Suppressor macrophage treated with lipopolysaccharide for 4 hours (primary cell): ENCODE data around the gene FOXC2.

Experiments used
- DNase-seq: peaks from one replicate; pipeline ENCODE4 v3.0.0-alpha.2; 2020

FOXC2 gene

GRCh38 chr16:86558355-86559193 is 8.1 kb upstream of the FOXC2 start:
- DNase-seq = no peak

DNA sequence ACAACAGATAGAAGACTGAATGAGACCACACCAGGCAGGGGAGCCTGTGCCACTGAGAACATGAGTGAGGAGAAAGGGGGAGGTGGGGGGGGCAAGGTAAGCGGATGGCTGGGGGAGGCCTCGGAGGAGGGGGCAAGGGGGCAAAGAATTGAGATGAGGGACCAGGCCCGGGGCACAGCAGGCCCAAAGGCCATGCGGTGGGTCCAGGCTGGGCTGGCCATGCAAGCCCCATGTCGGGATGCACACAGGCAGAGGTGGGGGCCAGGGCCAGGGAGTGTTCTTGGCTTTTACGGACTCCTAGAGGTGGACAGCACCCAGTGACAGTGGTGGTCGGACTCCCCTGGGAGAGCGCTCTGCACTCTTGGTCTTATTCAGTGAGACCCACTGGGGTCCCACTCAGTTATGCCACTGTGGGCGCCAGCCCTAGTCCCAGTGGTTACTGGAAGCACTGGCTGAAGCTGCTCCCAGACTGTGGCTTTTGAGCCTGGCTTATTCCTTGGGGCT is 6.8 kb upstream of the FOXC2 start:
- no peak for DNase-seq

GRCh38 chr16:86562356-86562755 is 4.3 kb upstream of the FOXC2 start:
- no peak for DNase-seq

GRCh38 chr16:86563469-86564345 is 2.9 kb upstream of the FOXC2 start:
- DNase-seq = peak; percentile 93

DNA sequence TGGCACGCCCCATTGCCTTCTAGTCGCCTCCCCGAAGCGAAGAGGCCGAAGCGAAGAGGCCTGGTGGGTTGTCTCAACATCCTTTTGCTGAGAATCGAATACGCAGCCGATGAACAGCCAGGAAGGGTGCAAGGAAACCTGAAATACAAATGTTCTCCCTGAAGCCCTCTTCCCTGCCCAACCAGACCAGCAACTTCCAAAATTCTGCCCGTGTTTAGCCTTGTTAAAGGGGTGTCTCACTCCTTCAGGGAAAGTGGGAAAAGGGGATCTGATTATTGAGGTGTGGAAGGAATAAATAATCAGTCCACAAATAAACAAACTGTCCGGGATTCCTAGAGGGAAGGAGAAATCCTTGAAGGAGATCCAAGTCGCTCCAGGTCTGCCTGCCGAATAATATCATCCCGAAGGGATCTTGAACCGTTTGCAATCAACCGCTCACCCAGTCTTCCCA is 1.4 kb upstream of the FOXC2 start:
- DNase-seq = no peak

DNA sequence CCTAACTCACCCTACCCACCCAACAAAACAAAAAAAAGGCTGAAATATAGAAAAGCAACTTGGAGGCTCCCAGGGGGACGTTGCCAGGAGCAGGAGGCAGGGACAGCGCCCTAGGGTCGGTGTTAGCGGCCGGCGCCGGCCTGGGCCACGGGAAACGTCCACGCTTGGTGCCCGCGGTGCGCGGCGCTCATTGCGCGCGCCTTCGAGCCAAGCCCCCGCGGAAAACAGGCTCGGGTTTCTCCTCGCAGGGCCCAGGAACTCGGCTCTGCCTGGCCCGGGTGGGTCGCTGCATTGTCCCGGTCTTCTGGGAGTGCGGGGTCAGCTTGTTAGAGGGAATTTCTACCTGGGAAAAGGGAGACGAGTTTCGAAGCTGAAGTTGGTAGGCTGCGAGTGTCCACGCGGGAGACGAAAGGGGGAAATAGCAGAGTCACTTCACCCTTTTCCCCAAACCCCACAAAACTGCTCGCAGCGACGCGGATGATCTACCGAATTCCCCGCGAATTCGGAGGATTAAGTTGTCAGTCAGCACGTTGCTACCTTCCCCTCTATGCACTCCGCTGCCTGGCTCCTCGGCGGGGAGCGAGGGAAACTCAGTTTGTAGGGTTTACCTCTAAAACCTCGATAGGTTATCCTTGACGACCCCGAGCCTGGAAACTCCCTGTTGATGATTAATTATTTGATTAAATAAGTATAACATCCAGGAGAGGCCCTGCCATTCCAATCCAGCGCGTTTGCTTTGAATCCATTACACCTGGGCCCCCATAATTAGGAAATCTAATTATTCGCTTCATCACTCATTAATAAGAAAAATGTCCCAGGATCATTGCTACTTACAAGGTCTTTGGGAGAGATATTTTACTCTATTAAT is 751 bp upstream of the FOXC2 start:
- DNase-seq = no peak

GRCh38 chr16:86566966-86567700 is 504 bp downstream of the FOXC2 start:
- DNase-seq = no peak

GRCh38 chr16:86567701-86568581 is 1.3 kb downstream of the FOXC2 start:
- no peak for DNase-seq

- DNase-seq = no peak
Measured at GRCh38 chr16:86568677-86569623, 2.3 kb downstream of the FOXC2 start.

GRCh38 chr16:86569701-86570447 is 3.2 kb downstream of the FOXC2 start:
- DNase-seq = no peak

DNA sequence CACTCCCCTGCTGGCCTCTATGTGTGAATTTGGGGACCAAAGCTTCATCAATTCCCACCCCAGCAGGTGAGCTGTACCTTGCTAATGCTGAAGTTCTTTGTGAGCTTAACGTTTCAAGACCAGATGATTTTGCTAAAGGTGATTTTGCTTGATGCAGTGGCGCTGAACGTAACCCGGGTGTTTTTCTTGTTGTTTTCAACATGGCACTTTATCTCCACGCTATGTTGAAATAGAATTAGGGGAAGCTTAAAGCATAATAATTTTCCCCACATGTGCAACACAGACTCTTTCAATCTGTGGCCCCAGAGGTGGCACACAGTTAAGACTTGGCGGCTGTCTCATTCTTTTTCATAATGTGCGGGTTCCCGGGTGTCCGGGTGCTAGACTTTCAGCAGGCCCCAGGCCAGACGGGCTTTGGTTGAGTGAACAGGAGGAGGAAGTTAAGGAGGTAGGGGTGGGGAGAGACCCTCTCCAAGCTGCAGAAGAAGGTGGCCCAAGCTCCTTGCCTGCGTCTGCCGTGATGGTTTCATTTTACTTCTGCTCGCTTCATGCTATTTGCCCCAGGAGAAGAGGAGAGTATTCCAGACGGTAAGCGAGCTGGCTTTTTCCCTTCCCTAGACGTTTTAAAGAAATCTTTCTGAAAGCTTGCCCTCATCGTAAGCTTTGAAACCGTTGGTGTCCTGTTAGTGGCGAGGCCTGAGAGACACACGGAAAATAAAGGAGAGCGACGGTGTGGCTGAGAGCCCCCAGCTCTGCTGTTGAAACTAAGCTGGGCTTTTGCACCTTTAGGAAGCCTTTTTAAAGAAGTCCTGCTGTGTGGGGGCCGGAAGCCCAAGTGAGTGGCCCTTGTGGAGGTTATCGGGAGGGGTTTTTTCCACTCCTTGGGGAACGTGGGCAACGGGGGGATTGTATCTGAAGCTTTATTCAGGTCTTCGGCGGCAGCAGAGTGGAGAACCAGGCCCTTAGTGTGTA is 4.2 kb downstream of the FOXC2 start:
- no peak for DNase-seq

- DNase-seq = no peak
Measured at GRCh38 chr16:86571530-86571915, 4.9 kb downstream of the FOXC2 start.

- DNase-seq = no peak
Measured at GRCh38 chr16:86572041-86572521, 5.5 kb downstream of the FOXC2 start.

- DNase-seq = no peak
Measured at GRCh38 chr16:86572606-86573005, 6.0 kb downstream of the FOXC2 start.

GRCh38 chr16:86573215-86573614 is 6.6 kb downstream of the FOXC2 start:
- no peak for DNase-seq

GRCh38 chr16:86573646-86574508 is 7.2 kb downstream of the FOXC2 start:
- DNase-seq = no peak

- no peak for DNase-seq
Measured at GRCh38 chr16:86574646-86575045, 8.0 kb downstream of the FOXC2 start.
